ENCODE data around the gene GM2A. TPM values are rescaled to one million over a fixed set of nuclear protein-coding genes. Genes with fewer than 3 reads are reported as not detected.

The GM2A gene
- 100 to 1,000 TPM in 3 of 4 donors, 10 to 100 TPM in 1; 99.3 to 167 (median 126) TPM for total RNA-seq

DNA sequence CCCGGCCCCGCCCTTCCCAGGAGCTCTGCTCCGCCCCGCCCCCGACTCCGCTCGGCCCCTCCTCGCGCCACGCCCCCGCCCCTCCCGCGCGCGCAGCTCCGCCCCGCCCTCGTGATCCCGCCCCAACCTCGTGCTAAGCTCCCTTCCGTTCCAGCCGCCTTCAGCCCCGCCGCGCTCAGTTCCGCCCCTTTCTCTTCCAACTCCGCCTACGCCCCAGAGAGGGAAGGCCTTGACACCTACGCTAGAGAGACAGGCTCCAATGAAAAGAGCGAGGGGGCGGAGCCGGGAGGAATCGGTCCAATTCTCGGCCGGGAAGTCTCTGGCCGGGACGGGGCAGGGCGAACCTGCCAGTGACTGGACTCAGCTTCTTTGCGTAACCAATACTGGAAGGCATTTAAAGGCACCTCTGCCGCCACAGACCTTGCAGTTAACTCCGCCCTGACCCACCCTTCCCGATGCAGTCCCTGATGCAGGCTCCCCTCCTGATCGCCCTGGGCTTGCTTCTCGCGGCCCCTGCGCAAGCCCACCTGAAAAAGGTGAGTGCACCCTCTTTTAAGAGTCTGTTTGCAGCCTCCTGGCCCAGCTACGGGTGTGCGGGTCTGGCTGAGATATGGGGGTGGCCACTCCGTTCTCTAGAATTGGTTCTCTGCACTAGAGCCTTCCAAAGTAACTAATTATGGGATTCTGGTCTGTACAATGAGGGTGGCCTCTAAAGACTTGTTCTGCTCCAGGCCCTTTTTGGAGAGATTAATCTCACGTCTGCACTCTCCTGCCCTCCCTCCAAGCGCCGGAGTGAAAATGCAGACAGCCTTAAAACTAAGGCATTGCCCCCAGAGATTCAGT, at the start of gene GM2A:
TSS of gene GM2A (plus strand) at position 424 of the 843 bp plus-strand sequence. CDS start at position 456, 32 bp downstream.
- no peaks in the 10 kb centered on the region for H3K36me3 ChIP-seq
- H3K27me3 ChIP-seq = no peaks in the 10 kb centered on the region
- DNase-seq (ENCODE audit: low spot score in 2 of 2) = peak; percentile 100
- H3K27ac ChIP-seq = peak within 1 kb of the TSS; percentile 85
- peak within 1 kb of the TSS; percentile 83 for H3K4me3 ChIP-seq
- peaks cover 43% of the 10 kb centered on the region for H3K4me1 ChIP-seq
- no peaks in the 10 kb centered on the region for H3K9me3 ChIP-seq
- no peak for TF ChIP-seq EP300 (IDR thresholded peaks at IDR 0.05)
- peak in 2 of 3 donors; percentile 73 to 88 for TF ChIP-seq POLR2AphosphoS5 (IDR thresholded peaks at IDR 0.05)
- peak in 1 of 2 donors; percentile 69 for TF ChIP-seq POLR2A (IDR thresholded peaks at IDR 0.05)
- under 1% methylated on average over 48 of the region's 52 CpGs for WGBS

DNA sequence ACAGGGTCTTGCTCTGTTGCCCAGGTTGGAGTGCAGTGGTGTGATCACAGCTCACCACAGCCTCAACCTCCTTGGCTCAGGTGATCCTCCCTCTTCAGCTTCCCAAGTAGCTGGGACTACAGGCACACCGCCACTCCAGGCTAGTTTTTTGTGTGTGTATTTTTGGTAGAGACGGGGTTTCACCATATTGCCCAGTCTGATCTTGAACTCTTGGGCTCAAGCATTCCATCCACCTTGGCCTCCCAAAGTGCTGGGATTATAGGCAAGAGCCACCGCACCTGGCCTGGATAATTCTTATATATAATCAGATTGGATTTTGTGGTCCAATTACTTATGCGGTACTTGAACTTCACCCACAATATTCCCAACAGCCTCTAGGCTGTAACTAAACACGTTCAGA, 48.9 kb upstream of the GM2A start:
- no peak overlapping the region for H3K27ac ChIP-seq
- 82% methylated on average over 5 of the region's 5 CpGs for WGBS

DNA sequence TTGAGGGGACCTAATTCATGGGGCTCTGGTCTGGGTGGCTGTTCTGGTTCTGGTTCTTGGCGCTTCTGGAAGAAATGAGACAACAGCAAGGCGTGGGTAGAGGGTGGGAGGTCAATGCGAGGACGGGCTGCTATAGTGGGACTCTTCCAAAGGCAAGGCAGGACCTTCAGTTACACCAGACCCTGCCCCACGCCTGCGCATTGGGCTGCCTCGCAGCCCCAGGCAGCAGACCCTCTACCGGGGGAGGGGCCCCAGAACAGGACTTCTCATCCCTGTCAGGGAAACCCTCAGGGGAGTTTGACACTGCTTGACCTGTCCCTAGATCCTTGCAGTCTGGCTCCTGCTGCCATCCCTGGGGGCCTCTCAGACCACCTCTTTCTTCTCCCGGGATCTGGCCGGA, 47.6 kb upstream of the GM2A start:
- Histone ChIP-seq H3K36me3 (peaks cover 2% of the 10 kb centered on the region), H3K9me3 (no peaks in the 10 kb centered on the region), H3K27me3 (no peaks in the 10 kb centered on the region), H3K4me1 (peaks cover 14% of the 10 kb centered on the region), H3K4me3 (no peak overlapping the region), H3K27ac (no peak overlapping the region)
- 83% methylated on average over 10 of the region's 10 CpGs for WGBS
- peak in 1 of 2 donors; percentile 75 for DNase-seq (ENCODE audit: low spot score in 2 of 2)
- TF ChIP-seq EP300 (IDR thresholded peaks at IDR 0.05) (no peak), POLR2AphosphoS5 (IDR thresholded peaks at IDR 0.05) (no peak), POLR2A (IDR thresholded peaks at IDR 0.05) (no peak)
- TF ChIP-seq, protein P1, sequence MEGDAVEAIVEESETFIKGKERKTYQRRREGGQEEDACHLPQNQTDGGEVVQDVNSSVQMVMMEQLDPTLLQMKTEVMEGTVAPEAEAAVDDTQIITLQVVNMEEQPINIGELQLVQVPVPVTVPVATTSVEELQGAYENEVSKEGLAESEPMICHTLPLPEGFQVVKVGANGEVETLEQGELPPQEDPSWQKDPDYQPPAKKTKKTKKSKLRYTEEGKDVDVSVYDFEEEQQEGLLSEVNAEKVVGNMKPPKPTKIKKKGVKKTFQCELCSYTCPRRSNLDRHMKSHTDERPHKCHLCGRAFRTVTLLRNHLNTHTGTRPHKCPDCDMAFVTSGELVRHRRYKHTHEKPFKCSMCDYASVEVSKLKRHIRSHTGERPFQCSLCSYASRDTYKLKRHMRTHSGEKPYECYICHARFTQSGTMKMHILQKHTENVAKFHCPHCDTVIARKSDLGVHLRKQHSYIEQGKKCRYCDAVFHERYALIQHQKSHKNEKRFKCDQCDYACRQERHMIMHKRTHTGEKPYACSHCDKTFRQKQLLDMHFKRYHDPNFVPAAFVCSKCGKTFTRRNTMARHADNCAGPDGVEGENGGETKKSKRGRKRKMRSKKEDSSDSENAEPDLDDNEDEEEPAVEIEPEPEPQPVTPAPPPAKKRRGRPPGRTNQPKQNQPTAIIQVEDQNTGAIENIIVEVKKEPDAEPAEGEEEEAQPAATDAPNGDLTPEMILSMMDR (IDR thresholded peaks at IDR 0.05) = no peak

More for the DNA sequence above, 48.9 kb upstream of the GM2A start:
- Histone ChIP-seq H3K27me3 (no peaks in the 10 kb centered on the region), H3K36me3 (peaks cover 2% of the 10 kb centered on the region), H3K4me1 (peaks cover 8% of the 10 kb centered on the region), H3K4me3 (no peak overlapping the region), H3K9me3 (no peaks in the 10 kb centered on the region)
- TF ChIP-seq, protein P1 (IDR thresholded peaks at IDR 0.05) = no peak
- no peak for TF ChIP-seq POLR2AphosphoS5 (IDR thresholded peaks at IDR 0.05)
- TF ChIP-seq EP300 (IDR thresholded peaks at IDR 0.05) = no peak
- TF ChIP-seq POLR2A (IDR thresholded peaks at IDR 0.05) = no peak
- DNase-seq (ENCODE audit: low spot score in 2 of 2) = peak in 1 of 2 donors; percentile 20

DNA sequence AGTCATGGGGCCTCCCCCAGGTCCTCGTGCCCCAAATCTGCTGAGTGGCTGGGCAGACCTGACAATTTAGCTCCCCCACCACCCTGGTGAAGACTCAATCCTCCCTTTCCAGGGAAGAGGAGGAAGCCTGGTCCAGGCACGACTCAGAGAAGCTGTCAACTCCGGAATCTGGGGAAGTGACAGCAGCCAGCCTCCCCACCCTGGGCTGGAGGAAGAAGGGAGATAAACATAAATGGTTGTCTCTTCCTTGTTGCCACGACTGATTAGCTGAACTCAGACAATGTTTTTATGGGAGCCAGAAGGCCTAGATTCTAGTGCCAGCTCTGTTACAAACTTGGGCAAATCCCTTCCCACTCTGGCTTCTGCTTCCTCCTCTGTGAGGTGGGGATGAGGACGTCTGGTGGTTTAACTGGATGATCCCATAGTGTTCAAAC, 44.5 kb upstream of the GM2A start:
- peak; percentile 64 to 77 for DNase-seq (ENCODE audit: low spot score in 2 of 2)
- Histone ChIP-seq H3K36me3 (no peaks in the 10 kb centered on the region), H3K4me1 (peaks cover 28% of the 10 kb centered on the region), H3K27me3 (no peaks in the 10 kb centered on the region), H3K9me3 (no peaks in the 10 kb centered on the region), H3K27ac (peak overlapping the region; percentile 18), H3K4me3 (no peak overlapping the region)
- TF ChIP-seq, protein P1 (IDR thresholded peaks at IDR 0.05) = no peak
- TF ChIP-seq POLR2A (IDR thresholded peaks at IDR 0.05) (no peak), POLR2AphosphoS5 (IDR thresholded peaks at IDR 0.05) (no peak), EP300 (IDR thresholded peaks at IDR 0.05) (no peak)
- WGBS = 31% methylated on average over 5 of the region's 5 CpGs

DNA sequence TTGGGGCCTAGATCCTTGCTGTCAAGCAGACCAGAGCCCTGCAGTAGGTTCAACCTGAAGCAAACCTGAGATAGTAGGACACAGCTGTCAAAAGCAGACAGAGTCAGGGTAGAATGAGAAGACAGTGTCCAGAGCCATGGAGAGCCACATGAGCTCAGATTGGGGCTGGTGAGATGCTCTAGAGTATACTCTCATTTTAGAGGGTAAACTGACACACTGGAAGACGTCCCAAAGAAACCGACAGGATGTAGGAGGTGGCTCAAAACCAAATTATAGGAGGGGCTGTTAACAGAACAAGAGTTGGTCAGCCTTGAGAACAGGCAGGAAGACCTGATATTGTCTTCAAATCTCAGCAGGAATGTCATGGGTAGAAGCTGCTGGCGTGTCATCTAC, 40.6 kb upstream of the GM2A start:
- peaks cover 51% of the 10 kb centered on the region for H3K4me1 ChIP-seq
- no peak for DNase-seq (ENCODE audit: low spot score in 2 of 2)
- no peaks in the 10 kb centered on the region for H3K36me3 ChIP-seq
- no peak overlapping the region for H3K4me3 ChIP-seq
- H3K27me3 ChIP-seq = no peaks in the 10 kb centered on the region
- no peaks in the 10 kb centered on the region for H3K9me3 ChIP-seq
- no peak overlapping the region for H3K27ac ChIP-seq
- 67% methylated on average over 3 of the region's 3 CpGs for WGBS
- TF ChIP-seq EP300 (IDR thresholded peaks at IDR 0.05) (no peak), POLR2A (IDR thresholded peaks at IDR 0.05) (no peak), POLR2AphosphoS5 (IDR thresholded peaks at IDR 0.05) (no peak)
- TF ChIP-seq, protein P1 (IDR thresholded peaks at IDR 0.05) = no peak
